HG02938 (cell line): ENCODE results near the gene LCP2.
A peak's percentile ranks its signal among the peaks of the same experiment; 100 is the strongest.

Experiments
- ATAC-seq: cut with Tn5 transposase; IDR thresholded peaks from one replicate; pipeline ENCODE4 v1.9.1; 2021; ENCODE audit warnings: mild to moderate bottlenecking, moderate library complexity; ENCODE audit not compliant: unreplicated experiment

The LCP2 gene

DNA sequence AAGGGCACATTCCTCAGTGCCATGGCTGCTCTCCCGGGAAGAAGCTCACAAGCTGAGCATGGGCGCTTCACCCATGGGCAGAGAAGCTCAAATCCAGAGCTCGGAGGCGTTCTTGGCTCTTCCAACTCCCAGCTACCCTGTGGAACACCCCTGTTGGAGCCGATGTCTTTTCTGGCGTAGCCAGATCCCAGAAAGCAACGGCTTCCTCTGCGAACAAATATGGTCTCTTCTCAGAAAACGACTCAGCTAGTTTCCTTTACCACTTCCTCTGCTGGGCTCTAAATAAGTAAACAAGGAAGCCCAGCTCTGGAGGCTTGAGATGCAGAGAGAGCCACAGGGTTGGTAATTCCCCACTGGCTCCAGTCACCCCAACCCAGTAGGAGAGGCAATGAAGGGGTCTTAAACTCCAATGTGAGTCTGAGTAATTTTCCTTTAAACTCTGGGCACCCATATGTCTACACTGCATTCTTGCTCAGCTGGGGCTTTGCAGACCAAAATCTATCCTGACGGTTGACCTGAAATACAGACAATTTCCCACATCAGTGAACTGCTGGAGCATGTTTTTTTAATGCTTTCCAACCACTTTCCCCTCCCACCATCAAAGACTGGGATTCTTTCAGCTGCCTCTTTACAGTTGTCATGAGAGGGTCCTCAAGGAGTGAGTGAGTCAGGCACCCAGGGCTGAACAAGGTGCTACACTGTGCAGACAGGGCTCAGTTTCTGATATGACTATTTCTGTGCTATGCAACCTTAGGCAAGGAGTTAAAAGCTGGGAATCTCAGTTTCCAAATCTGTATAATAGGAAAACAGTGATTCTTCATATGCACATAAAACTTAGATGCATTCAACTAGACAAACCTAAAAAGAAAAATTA lies at the start of gene LCP2:
LCP2 (minus strand) TSS at position 189 of the 874 bp plus-strand sequence; CDS start at position 23, 166 bp downstream.
- peak; percentile 40 for ATAC-seq

DNA sequence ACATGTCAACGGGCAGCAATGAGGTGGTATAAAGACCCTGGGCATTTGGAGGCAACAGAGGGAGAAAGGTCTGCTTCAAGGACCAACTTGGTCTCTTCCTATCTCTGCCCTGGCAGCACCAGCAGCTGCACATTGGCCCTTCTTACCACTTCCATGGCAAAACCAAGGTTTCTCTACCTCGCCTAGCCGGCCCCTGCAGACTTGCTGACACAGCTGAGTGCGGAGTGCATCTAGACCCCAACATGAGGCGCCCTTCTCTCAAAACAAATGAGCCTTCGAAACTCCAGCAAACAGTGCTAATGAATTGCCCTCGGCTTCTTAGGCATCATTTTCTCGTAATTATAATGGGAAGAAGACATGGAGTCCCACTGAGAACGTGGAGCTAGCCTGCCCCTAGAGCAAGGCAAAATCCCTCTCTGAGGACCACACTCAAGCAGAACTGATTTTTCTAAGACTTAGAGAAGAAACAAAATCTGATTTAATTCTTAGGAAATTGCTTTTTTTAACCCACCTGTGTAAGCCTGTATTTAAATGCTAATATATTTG lies 49.5 kb upstream of the LCP2 start:
- no peak for ATAC-seq

DNA sequence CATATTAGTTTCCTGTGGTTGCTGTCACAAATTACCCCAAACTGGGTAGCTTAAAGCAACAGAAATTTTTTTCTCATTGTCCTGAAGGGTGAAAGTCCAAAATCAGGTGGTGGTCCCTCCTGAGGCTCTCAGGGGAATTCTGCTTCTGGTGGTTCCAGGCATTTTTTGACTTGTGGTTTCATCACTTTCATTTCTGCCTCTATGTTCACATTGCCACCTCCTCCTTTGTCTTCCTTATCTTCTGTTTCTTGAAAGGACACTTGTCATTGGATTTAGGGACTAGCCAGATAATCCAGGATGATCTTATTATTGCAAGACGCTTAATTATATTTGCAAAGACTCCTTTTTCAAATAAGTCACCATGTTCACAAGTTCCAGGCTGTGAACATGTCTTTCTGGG lies 48.4 kb upstream of the LCP2 start:
- no peak for ATAC-seq

DNA sequence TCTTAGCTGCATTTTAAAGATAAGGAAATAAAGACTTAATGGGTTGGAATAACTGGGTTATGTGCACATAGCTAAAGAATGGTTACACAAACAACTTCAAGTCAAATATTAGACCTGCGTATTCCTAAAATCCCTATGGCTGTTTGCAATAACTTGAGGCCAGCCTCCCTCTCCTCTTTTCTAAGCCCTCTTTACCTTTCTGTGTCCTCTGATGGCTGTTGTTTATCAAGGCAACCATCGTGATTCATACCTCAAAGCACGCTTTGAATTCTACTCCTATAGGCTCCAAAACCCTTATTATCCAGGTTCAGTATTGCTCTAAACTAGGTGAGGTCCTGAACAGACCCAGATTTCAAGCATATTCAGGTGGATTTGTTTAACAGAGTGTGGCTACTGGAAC lies 45.6 kb upstream of the LCP2 start:
- ATAC-seq, result no peak

DNA sequence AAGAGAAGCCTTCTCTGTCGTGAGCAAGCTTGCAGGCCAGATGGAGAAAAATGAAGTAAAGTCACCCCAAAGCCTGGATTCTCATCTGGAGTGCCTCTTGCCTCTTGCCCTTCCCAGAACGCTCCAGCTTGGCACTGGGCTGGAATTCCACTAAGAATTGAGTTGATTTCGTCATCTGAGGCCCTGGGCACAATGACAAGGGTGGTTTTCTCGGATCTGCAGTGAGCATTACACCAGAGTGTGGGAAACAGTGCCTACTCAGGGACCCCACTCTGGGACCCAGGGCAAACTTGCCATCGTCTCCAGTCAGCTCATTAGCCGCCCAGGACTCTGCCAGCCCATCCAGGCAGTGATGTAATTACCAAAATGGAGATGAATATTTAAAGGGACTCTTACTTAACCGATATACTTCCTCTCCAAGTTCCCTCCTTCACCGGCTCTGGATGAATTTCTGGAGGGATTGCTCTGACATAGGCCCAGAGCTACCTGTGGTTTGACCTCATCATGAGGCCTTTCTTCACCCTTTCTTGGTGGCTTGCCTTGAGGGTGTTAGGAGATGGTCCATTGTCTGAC lies 44.7 kb upstream of the LCP2 start:
- ATAC-seq, result no peak

DNA sequence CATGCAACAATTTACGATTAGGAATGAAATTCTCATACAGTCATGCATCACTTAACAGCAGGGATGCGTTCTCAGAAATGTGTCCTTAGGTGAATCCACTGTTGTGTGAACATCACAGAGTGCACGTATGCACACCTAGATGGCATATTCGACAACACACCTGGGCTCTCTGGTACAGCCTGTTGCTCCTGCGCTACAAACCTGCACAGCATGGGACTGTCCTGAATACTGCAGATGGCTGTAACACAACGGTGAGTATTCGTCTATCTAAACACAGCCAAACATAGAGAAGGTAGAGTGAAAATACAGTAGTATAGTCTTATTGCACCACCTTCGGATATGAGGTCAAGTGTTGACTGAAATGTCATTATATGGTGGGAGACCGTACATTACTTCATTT lies 44.0 kb upstream of the LCP2 start:
- no peak for ATAC-seq

DNA sequence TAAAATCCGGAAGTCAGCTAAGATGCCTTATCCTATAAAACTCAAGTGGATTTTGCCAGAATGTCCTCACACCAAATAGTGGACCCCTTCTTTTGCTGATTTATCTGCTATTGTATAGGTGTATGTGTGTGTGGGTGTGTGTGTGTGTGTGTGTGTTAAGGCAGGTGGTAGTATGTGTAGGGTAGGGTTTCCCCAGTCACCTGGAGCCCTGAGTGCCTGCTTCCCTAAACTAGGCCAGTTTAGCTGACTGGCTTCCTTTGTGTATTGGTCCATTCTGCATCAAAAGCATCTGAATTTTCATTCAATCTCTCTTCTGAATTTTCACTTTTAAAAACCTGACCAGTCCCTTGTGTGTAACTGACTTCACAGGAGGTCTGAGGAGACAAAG lies 42.2 kb upstream of the LCP2 start:
- ATAC-seq, result no peak

DNA sequence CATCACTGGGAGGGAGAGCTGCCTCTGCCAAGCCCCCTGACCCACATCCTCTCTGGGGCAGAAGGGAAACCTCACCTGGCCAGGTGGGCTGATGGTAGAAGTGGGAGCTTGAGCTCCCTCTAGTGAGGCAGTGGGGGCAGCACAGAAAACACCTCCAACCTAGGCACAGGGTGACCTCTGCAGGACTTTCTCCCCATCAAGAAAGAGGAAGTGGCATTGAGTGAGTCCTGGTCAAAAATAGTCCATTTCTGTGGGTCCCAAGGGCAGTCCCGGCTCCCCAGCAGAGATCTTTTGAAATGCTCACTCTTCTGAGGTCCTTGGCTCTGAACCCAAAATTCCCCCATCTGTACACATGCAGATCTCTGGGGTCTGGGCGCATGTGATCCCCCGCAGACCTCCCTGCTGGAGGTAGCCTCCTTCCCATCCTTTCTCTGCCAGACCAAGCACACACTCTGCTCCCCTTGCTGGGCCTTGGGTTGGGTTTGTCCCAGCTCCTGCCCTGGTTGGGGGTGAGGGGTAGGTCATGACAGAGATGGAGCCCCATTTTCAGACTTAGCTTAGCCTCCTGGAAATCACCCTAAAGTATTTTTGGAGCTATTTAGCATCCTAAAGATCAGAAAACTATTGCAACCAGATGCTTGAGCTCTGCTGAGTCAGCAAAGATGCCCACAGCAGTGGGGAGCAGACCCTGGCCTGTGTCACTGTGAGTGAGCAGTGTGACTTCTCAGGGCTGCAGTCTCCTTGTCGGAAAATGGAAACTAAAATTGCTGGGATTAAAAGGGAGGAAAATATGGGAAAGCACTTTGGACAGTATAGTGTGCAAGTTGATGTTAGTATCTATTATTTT lies 41.6 kb upstream of the LCP2 start:
- ATAC-seq, result peak; percentile 81

DNA sequence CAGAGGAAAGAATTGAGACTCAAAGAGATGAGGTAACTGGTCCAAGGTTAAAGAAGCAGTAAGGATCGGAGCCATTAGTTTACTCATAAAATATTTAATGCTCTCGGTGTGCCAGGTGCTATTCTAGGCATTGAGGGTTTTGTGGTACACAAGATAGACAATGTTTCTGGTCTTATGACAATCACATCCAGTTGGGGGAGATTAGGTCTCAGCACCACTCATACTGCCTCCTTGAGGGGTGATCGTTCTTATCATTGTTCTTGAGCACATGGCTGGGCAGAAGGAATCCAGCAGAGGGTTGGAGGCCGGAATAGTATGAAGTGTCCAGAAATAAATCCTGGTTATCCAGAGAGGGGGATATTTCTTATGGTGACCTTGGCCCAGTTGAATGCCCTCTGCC lies 40.7 kb upstream of the LCP2 start:
- ATAC-seq, result no peak

DNA sequence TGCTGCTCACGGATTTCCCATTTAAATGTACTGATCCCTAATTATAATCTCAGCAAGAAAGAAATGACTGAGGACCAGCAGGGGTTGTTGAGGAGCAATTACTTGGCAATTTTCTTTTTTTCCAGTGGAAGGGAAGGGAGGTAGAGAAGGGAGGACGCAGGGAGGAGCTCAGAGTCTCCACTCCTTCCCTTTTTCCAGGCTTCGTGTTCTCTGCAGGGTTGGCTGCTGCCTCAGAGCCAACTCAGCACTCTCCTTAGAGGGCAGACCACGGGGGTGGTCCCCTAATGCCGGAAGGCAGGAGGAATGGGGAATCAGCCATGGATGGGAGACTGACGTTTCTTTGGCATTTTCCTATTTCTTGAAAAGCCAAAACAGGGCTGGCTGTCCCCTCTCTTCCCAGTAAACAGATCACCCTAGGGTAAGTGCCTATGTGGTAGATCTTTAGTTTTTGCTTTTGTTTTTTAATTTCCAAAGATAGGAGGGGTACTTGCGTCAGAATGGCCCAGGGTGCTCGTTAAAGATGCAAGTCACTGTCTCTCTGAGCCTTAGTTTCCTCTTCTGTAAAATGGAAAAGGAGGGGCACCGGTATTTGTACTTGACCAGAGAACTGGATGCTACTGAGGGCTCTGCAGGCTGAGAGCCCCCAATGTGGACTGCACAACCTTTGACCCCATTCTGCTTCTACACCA lies 39.6 kb upstream of the LCP2 start:
- ATAC-seq, result no peak

DNA sequence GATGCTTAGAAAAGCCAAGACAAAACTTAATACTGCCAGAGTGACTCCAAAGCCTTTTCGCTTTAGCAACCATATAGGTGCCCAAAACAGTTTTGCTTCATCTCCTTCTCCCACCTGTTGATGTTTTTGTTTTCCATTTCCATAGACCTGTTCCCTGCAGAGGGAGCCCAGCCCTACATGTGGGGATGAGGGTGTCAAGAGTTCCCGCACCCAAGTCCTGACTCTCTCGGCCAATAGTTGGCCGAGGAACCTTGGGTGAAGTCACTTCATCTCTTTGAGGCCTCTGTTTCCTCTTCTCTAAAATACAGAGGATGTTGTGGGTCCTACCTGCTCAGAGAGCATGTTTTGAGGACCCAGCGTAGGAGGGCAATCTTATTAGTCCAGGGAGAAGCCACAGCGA lies 38.5 kb upstream of the LCP2 start:
- no peak for ATAC-seq

DNA sequence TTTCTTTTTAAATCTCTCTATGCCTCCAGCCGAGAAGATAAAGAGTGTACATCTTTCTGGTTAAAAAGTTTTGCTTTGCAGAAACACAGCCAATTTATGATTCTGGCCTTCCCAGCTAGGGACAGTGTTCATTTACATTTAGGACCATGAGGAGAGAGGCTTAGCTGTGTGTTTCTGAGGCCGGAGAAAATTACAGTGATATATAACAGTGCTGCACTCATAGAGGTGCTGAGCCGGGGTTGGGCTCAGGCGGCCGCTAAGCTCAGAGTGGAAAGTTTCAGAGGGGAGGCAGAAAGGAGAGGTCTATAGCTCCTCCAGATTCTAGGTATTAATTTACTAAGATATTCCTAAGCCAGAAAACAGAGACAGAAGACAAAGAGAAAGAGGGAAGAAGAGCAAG lies 37.0 kb upstream of the LCP2 start:
- no peak for ATAC-seq

DNA sequence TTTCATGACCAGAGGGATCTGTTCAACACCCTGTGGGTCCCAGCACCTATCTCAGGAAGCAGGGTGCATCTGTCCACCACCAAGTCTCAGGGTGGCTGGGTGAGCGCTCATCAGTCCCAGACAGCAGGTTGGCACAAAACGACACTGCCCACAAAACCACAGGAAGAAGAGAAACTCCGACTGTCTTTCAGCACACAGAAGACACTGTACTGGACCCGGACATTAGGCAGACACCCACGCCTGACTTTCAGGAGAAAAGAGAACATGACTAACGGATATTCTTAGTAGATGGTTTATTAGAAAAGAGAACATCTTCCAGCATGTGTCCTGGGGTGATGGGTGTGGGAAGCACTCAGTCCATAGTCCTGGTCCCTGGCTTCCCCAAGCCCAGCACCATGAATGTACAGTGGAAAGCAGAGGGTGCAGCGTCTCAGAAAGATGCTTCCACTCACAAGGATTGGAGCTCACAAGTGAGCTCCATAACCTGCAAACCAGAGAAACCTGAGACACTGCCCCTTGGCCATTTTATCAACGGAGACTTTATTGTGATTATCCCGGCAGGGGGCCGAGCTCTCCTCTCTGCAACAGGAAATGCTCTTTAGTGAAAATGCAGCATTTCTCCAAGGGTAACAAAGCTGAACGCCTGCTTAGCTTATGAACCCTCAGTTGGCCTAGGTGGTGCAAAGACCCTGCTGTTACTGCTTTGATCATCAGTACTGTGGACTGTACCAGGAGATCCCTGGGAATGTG lies 35.8 kb upstream of the LCP2 start:
- no peak for ATAC-seq

DNA sequence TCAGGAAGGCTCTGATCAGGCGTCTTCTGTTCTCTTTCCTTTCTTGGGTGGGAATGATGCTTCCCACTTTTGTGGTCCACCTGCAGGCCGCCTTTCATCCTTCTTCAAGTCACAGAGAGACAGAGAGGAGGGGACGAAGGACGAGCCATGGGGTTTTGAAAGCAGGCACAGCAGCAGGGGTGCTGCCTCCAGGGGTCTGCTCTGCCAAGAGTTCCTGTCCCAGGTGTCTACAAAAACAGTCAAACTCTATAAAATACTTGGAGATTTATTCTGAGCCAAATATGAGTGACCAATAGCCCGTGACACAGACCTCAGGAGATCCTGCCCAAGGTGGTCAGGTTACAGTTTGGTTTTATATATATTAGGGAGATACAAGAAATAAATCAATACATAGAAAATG lies 34.5 kb upstream of the LCP2 start:
- no peak for ATAC-seq

DNA sequence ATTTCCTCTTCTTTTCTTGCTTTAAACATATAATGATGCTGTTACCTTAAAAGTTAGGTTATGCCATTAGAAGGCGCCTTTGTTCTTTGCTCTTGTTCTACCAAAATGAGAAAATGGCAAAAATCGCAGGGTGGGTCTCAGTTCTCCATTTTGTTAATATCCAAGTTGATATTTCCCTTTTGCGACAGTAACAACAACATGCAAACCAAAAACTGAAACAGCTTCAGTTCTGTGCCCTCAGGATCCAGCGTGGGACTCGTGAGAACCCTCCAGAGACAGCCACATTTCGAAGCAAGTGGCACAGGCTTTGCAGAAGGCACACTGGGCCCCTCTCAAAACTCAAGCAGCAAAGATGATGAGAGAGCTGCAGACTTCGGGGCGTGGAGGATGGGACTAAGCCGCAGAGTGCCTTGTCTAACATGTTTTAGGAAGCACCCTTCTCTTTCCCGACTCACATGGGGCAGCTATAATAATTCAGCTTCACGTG lies 33.0 kb upstream of the LCP2 start:
- ATAC-seq, result no peak

DNA sequence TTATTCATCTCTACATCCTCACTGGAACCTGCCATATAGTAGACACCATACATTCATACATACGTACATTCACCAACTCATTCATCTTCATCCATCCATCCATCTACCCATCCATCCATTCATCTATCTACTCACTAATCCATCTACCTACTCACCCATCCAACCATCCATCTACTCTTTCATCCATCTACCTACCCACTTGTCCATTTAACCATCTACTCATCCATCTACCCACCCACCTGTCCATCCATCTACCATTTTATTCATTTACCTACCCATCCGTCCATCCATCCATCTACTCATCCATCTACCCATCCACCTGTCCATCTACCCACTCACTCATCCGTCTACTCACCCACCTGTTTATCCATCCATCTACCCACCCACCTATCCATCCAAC lies 31.9 kb upstream of the LCP2 start:
- ATAC-seq, result no peak

DNA sequence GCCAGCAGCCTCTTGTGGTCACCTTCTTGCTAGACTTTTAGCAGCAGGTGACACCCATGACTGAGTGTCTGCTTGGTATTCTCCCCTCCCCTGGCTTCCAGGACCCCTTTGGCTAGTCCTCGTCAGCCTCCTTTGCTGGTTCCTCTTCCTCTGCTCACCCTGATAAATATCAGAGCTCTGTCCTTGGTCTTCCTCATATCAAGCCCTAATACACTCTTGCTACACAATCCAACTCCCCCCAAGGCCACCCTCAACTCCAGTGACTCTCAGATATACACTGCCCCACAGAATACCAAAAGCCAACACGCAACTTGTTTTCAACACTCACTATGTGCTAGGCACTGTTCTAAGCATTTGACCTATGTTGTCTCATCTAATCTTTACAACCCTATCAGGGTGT lies 30.3 kb upstream of the LCP2 start:
- ATAC-seq, result no peak

DNA sequence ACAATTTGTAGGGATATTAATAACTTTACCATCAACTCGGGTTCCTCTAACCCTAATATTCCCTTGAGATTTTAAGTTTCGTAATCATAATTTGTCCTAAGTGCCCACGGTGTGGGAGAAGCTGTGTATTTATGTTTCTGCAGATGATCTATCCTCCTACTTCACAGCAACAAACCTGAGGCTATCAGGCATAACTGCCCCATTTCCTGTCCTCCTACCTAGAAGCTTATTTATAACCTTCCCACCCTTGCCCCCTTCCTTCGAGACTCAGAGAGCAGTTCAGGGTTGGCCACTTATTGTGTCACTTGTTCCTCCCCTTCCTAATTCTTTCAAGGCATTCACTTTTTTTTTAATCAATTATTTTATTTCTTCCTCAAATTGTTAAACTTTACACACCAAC lies 29.6 kb upstream of the LCP2 start:
- ATAC-seq, result no peak

DNA sequence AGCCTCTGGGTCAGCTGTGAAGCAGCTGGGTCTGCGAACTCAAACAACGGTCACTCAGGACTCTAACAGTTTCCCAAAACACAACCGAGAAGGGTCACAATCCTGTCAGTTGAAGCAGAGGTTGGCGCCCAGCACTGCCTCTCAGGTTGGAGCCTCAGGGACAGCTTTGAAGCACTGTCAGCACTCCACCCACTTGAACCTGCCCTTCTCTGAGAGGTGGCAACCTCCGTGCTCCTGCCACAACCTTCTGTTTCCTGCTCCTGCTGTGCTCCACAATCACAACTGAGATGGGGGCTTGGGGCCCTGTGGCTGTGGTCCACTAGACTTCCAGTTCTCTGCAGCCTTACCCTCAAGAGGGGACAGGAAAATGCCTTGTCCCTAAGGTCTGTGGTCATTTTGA lies 21.7 kb upstream of the LCP2 start:
- no peak for ATAC-seq

DNA sequence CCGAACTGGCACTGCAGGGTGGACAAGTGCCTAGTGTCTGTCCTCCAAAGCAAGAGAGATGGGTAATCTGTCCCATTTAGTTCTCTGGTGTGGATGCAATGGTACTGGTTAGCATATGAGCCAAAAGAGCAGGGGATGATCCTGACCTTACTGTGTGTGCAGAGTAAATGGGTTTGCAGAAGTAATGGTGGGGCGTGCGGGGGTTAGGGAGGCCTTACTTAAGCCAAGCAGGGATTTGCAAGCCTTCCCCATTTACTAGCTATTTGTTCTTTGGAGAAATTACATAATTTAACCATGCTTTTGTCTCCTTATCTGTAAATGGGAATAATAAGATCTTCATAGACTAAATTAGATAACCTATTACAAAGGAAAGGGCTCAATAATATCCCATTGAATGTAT lies 19.9 kb upstream of the LCP2 start:
- ATAC-seq, result no peak
